Myocyte (in vitro differentiated cells): ENCODE data around the gene SLC25A12. TPM values are rescaled to one million over a fixed set of nuclear protein-coding genes. Genes with fewer than 3 reads are reported as not detected.
"Not testable (repeated sequence)": the region's sequence is repeated elsewhere in the genome, so short reads cannot be mapped to it uniquely, and the experiment has no call there.

Source experiments
- DNase-seq: peaks from one replicate; pipeline ENCODE4 v3.0.0-alpha.2; 2012; ENCODE audit warnings: low read depth
- total RNA-seq: library from RNA; depleted of rRNA; stranded (reverse); fragments of >200 nt; gene quantifications from 2 replicates; pipeline ENCODE4 v1.2.3, GENCODE V29; 2014

SLC25A12 gene
- total RNA-seq, 1 donor from 2014 or later: 32.3 TPM

GRCh38 chr2:171832489-171832888, 61.6 kb downstream of the SLC25A12 start:
- DNase-seq: no peak

- DNase-seq: no peak
Observed at GRCh38 chr2:171830039-171830438, 64.0 kb downstream of the SLC25A12 start.

GRCh38 chr2:171824086-171824485, 70.0 kb downstream of the SLC25A12 start:
- no peak for DNase-seq

GRCh38 chr2:171822525-171823322, 71.3 kb downstream of the SLC25A12 start:
- no peak for DNase-seq

- DNase-seq: no peak
Observed at GRCh38 chr2:171819453-171819852, 74.6 kb downstream of the SLC25A12 start.

- DNase-seq: peak; percentile 4
Observed at GRCh38 chr2:171814883-171815282, 79.2 kb downstream of the SLC25A12 start.

GRCh38 chr2:171814174-171814573, 79.9 kb downstream of the SLC25A12 start:
- DNase-seq: no peak

GRCh38 chr2:171813729-171814128, 80.3 kb downstream of the SLC25A12 start:
- DNase-seq: no peak

- DNase-seq: peak; percentile 13
Observed at GRCh38 chr2:171813126-171813525, 80.9 kb downstream of the SLC25A12 start.

GRCh38 chr2:171811245-171811628, 82.8 kb downstream of the SLC25A12 start:
- DNase-seq: peak; percentile 40

GRCh38 chr2:171810422-171811244, 83.4 kb downstream of the SLC25A12 start:
- DNase-seq: no peak

GRCh38 chr2:171808885-171809284, 85.2 kb downstream of the SLC25A12 start:
- not testable (repeated sequence) for DNase-seq

- no peak for DNase-seq
Observed at GRCh38 chr2:171807831-171808393, 86.1 kb downstream of the SLC25A12 start.

GRCh38 chr2:171807119-171807518, 86.9 kb downstream of the SLC25A12 start:
- no peak for DNase-seq

- no peak for DNase-seq
Observed at GRCh38 chr2:171804456-171804855, 89.6 kb downstream of the SLC25A12 start.

- no peak for DNase-seq
Observed at GRCh38 chr2:171803757-171804156, 90.3 kb downstream of the SLC25A12 start.

GRCh38 chr2:171800639-171801038, 93.4 kb downstream of the SLC25A12 start:
- no peak for DNase-seq

GRCh38 chr2:171798156-171798820, 95.8 kb downstream of the SLC25A12 start:
- peak; percentile 18 for DNase-seq

GRCh38 chr2:171794918-171795317, 99.1 kb downstream of the SLC25A12 start:
- no peak for DNase-seq

GRCh38 chr2:171793691-171794678, 100.1 kb downstream of the SLC25A12 start:
- peak; percentile 12 for DNase-seq
